ENCODE results near the gene EXOSC7.

EXOSC7 gene

GRCh38 chr3:45023675-45024074 lies 47.6 kb downstream of the EXOSC7 start:
- TF ChIP-seq PATZ1 (CRISPR knock-in tag; IDR thresholded peaks at IDR 0.05; ENCODE audit: borderline replicate concordance) (no peak), CSRNP3 (CRISPR knock-in tag; IDR thresholded peaks at IDR 0.05) (no peak), ZFP30 (CRISPR knock-in tag; IDR thresholded peaks at IDR 0.05) (no peak), ISL1 (CRISPR knock-in tag; IDR thresholded peaks at IDR 0.05) (no peak), POU6F1 (CRISPR knock-in tag; IDR thresholded peaks at IDR 0.05; ENCODE audit: borderline replicate concordance, low read depth) (no peak), ZNF565 (CRISPR knock-in tag; conservative IDR thresholded peaks at IDR 0.05; ENCODE audit: low read depth) (no peak), ZFP3 (CRISPR knock-in tag; IDR thresholded peaks at IDR 0.05) (no peak), ARNTL (CRISPR knock-in tag; IDR thresholded peaks at IDR 0.05; ENCODE audit: borderline replicate concordance, low read depth) (no peak), OSR1 (CRISPR knock-in tag; IDR thresholded peaks at IDR 0.05) (no peak), GLIS3 (CRISPR knock-in tag; IDR thresholded peaks at IDR 0.05) (no peak), ZNF8 (CRISPR knock-in tag; IDR thresholded peaks at IDR 0.05) (no peak), SNAI2 (CRISPR knock-in tag; IDR thresholded peaks at IDR 0.05) (no peak), BACH2 (CRISPR knock-in tag; IDR thresholded peaks at IDR 0.05; ENCODE audit: borderline replicate concordance) (no peak), TSHZ2 (CRISPR knock-in tag; IDR thresholded peaks at IDR 0.05) (no peak), TCF4 (CRISPR knock-in tag; IDR thresholded peaks at IDR 0.05; ENCODE audit: borderline replicate concordance) (no peak), CREB5 (CRISPR knock-in tag; IDR thresholded peaks at IDR 0.05; ENCODE audit: low read depth) (no peak), RARB (CRISPR knock-in tag; IDR thresholded peaks at IDR 0.05) (no peak), ZNF70 (CRISPR knock-in tag; IDR thresholded peaks at IDR 0.05) (no peak)
- ATAC-seq: no peak

- TF ChIP-seq CSDC2 (CRISPR knock-in tag; IDR thresholded peaks at IDR 0.05) (no peak), SNAI2 (CRISPR knock-in tag; IDR thresholded peaks at IDR 0.05) (no peak), ZFP30 (CRISPR knock-in tag; IDR thresholded peaks at IDR 0.05) (no peak), OSR1 (CRISPR knock-in tag; IDR thresholded peaks at IDR 0.05) (no peak), CSRNP3 (CRISPR knock-in tag; IDR thresholded peaks at IDR 0.05) (no peak), ZNF8 (CRISPR knock-in tag; IDR thresholded peaks at IDR 0.05) (no peak), POU6F1 (CRISPR knock-in tag; IDR thresholded peaks at IDR 0.05; ENCODE audit: borderline replicate concordance, low read depth) (no peak), ISL1 (CRISPR knock-in tag; IDR thresholded peaks at IDR 0.05) (no peak), ZC3H10 (CRISPR knock-in tag; IDR thresholded peaks at IDR 0.05) (no peak), PATZ1 (CRISPR knock-in tag; IDR thresholded peaks at IDR 0.05; ENCODE audit: borderline replicate concordance) (no peak), ZNF565 (CRISPR knock-in tag; conservative IDR thresholded peaks at IDR 0.05; ENCODE audit: low read depth) (no peak), RARB (CRISPR knock-in tag; IDR thresholded peaks at IDR 0.05) (no peak), ZNF70 (CRISPR knock-in tag; IDR thresholded peaks at IDR 0.05) (no peak)
- no peak for ATAC-seq
Observed at GRCh38 chr3:45024542-45025255, 48.7 kb downstream of the EXOSC7 start.
